Left lobe of liver (tissue), 1 donor: ENCODE results near the gene KRABD2. TPM values are rescaled to one million over a fixed set of nuclear protein-coding genes. Genes with fewer than 3 reads are reported as not detected.

Source experiments
- total RNA-seq: library from RNA; stranded (reverse); gene quantifications from one replicate; pipeline ENCODE4 v1.2.1, GENCODE V29; 2021
- donor health status: DM: no; HTN: yes; CAD: no.

The KRABD2 gene

Other genes with a start within 250 kb of the KRABD2 start
- gene PER1, start 224.3 kb downstream of the KRABD2 start, total RNA-seq = 108 TPM
- 18.1 TPM for gene VAMP2, start 213.8 kb downstream of the KRABD2 start, total RNA-seq
- gene TMEM107, start 200.3 kb downstream of the KRABD2 start, total RNA-seq = 3.6 TPM
- gene BORCS6, start 186.5 kb downstream of the KRABD2 start, total RNA-seq = 4.5 TPM
- 0.68 TPM for gene AURKB, start 166.1 kb downstream of the KRABD2 start, total RNA-seq
- gene CTC1, start 128.6 kb downstream of the KRABD2 start, total RNA-seq = 18.1 TPM
- gene PFAS, start 127.4 kb downstream of the KRABD2 start, total RNA-seq = 18.9 TPM
- gene RANGRF, start 88.0 kb downstream of the KRABD2 start, total RNA-seq = 6.6 TPM
- 2.3 TPM for gene SLC25A35, start 81.3 kb downstream of the KRABD2 start, total RNA-seq
- gene ARHGEF15, start 66.5 kb downstream of the KRABD2 start, total RNA-seq = 1.9 TPM
- not detected for gene ODF4, start 36.9 kb downstream of the KRABD2 start, total RNA-seq
- 397 TPM for gene RPL26, start 6.5 kb upstream of the KRABD2 start, total RNA-seq
- not detected for gene RNF222, start 21.1 kb upstream of the KRABD2 start, total RNA-seq
- gene NDEL1, start 59.2 kb upstream of the KRABD2 start, total RNA-seq = 37.5 TPM